H1 (cell line): ENCODE results near the gene PLXDC2. TPM values are rescaled to one million over a fixed set of nuclear protein-coding genes. Genes with fewer than 3 reads are reported as not detected.

ENCODE experiments used
- CTBP2 ChIP-seq: IDR thresholded peaks from 2 replicates; pipeline ENCODE4 v1.7.0; 2011; ENCODE audit warnings: borderline replicate concordance, mild to moderate bottlenecking, moderate library complexity, mixed read lengths, low read length; ENCODE audit not compliant: insufficient read depth, insufficient read length
- KDM4A ChIP-seq: IDR thresholded peaks from one replicate; pipeline ENCODE4 v1.7.1; 2012; ENCODE audit warnings: low read depth, mild to moderate bottlenecking, moderate library complexity, low read length, inconsistent platforms; ENCODE audit not compliant: severe bottlenecking
- PHF8 ChIP-seq: fragments of 200-600 bp; sonication (generic); conservative IDR thresholded peaks from 2 replicates; pipeline ENCODE4 v1.7.1; 2012; ENCODE audit warnings: low read depth, mild to moderate bottlenecking, inconsistent platforms, low read length, moderate library complexity
- TBP ChIP-seq: IDR thresholded peaks from 2 replicates; pipeline ENCODE4 v1.6.1; 2011; ENCODE audit warnings: low read depth, low read length, improper control_type of control experiment
- YY1 ChIP-seq: IDR thresholded peaks from 2 replicates; pipeline ENCODE4 v1.6.1; 2011; ENCODE audit warnings: low read depth, mild to moderate bottlenecking, low read length
- polyA plus RNA-seq, 7 experiments: library from polyadenylated mRNA; depleted of rRNA in 3 of 7; stranded (reverse) in 5 of 7; unstranded in 2 of 7; fragments of >200 nt in 5 of 7; fragments of 200-250 nt in 2 of 7; gene quantifications; 1 replicate in 5 of 7; 2 replicates in 1 of 7; 4 replicates in 1 of 7; pipeline versions ENCODE4 v1.2.1 to v1.2.3, GENCODE V29; 2011 to 2013; ENCODE audit warnings: missing spikeins in 2 of 7, mixed read lengths in 2 of 7
- total RNA-seq: library from RNA; stranded (reverse); fragmentation: NEBNext Ultra II Directional; extraction: Animal tissue kit (Norgen Biotek cat#: 25700); gene quantifications from 2 replicates; pipeline ENCODE4 v1.2.1, GENCODE V29; 2021

The PLXDC2 gene
- total and polyA plus RNA-seq, 2 of the 8 experiments (the other 6 are each of a cell fraction or from before 2014, with no cell fraction given) = 23.0 to 40.5 TPM

GRCh38 chr10:19815731-19816410 lies 361 bp upstream of the PLXDC2 start (continued):
- peak; percentile 98 for TF ChIP-seq KDM4A
- TF ChIP-seq TBP = peak; percentile 34; the same call in 1 of the 2 replicates
- TF ChIP-seq YY1 = 0 out of 2 replicates have a peak, but pooled peaks have one; percentile 39
- TF ChIP-seq CTBP2 = peak; percentile 77
- TF ChIP-seq PHF8 = peak; percentile 54
- TF ChIP-seq, all 59 proteins: peak for 12
